Endothelial cell of umbilical vein (primary cell): ENCODE measurements around the gene CCBE1. TPM values are rescaled to one million over a fixed set of nuclear protein-coding genes. Genes with fewer than 3 reads are reported as not detected.

ENCODE experiments used
- BruUV-seq: library from RNA; stranded (reverse); fragments of 400-500 nt; replicated peaks from 2 replicates; lab custom pipeline; 2021; lab: Mats Ljungman, UMichigan
- CTCF ChIA-PET: fragments of 300-600, 350-600 bp; sonication (Branson Sonifier 250); formaldehyde crosslinking; loops from one replicate; lab custom pipeline; 2021; ENCODE audit warnings: antibody characterized with exemption, inconsistent platforms; lab: Charles Lee
- POLR2A ChIA-PET: fragments of 300-600, 350-600 bp; sonication (Branson Sonifier 250); formaldehyde crosslinking; loops from one replicate; lab custom pipeline; 2021; ENCODE audit warnings: antibody characterized with exemption, inconsistent platforms; lab: Charles Lee
- DNase-seq: peaks from one replicate; pipeline ENCODE4 v3.0.0-alpha.2; 2011; ENCODE audit warnings: low read depth, low spot score
- FAIRE-seq: peaks from 2 replicates; lab custom pipeline; 2011; peaks lifted over from hg19 to GRCh38; lab: Jason Lieb, UNC
- H2AFZ ChIP-seq: 2 replicates; pipeline ENCODE4 v1.6.0; 2012; ENCODE audit warnings: low read depth, low read length, control low read depth, inconsistent platforms
- H3K27ac ChIP-seq: 2 replicates; pipeline ENCODE4 v1.5.1; 2011; ENCODE audit warnings: low read depth, mild to moderate bottlenecking, control low read depth, low read length, moderate library complexity; ENCODE audit not compliant: insufficient read depth
- H3K27me3 ChIP-seq, 2 experiments: 2 replicates each; pipeline versions ENCODE4 v1.6.0 to v1.6.1; 2011; ENCODE audit warnings: low read length in 2 of 2, mixed read lengths in 1 of 2; ENCODE audit not compliant: control insufficient read depth in 2 of 2, insufficient read depth in 2 of 2
- H3K36me3 ChIP-seq, 2 experiments: 2 replicates in 1 of 2; 3 replicates in 1 of 2; pipeline ENCODE4 v1.5.1; 2011; ENCODE audit warnings: low read length in 2 of 2, mild to moderate bottlenecking in 1 of 2, moderate library complexity in 1 of 2; ENCODE audit not compliant: control insufficient read depth in 2 of 2, insufficient read depth in 2 of 2; ENCODE audit errors: extremely low read depth in 1 of 2
- H3K4me1 ChIP-seq: 3 replicates; pipeline ENCODE4 v1.5.1; 2011; ENCODE audit warnings: mild to moderate bottlenecking, low read length; ENCODE audit not compliant: control insufficient read depth, insufficient read depth; ENCODE audit errors: extremely low read depth
- H3K4me2 ChIP-seq: 2 replicates; pipeline ENCODE4 v1.6.1; 2011; ENCODE audit warnings: low read length, control low read depth, mixed read lengths; ENCODE audit not compliant: insufficient read depth
- H3K4me3 ChIP-seq, 3 experiments: fragments of 200-600 bp in 1 of 3; sonication (generic), shearing (Covaris generic) in 1 of 3; replicated peaks in 1 of 3; 2 replicates each; pipeline ENCODE4 v1.5.1; 2011 to 2016; ENCODE audit warnings: control low read depth in 3 of 3, low read length in 3 of 3, mild to moderate bottlenecking in 2 of 3, inconsistent platforms in 1 of 3, low read depth in 1 of 3, moderate library complexity in 1 of 3; ENCODE audit not compliant: insufficient read depth in 1 of 3
- H3K79me2 ChIP-seq: 2 replicates; pipeline ENCODE4 v1.6.0; 2012; ENCODE audit warnings: low read length, inconsistent platforms; ENCODE audit not compliant: control insufficient read depth, insufficient read depth
- H3K9ac ChIP-seq: replicated peaks from 2 replicates; pipeline ENCODE3; 2011; ENCODE audit warnings: low read length, control low read depth; ENCODE audit not compliant: insufficient read depth; ENCODE audit errors: extremely low read depth
- H3K9me1 ChIP-seq: replicated peaks from 3 replicates; pipeline ENCODE4 v1.6.0; 2011; ENCODE audit warnings: mild to moderate bottlenecking, low read length; ENCODE audit not compliant: control insufficient read depth, insufficient read depth; ENCODE audit errors: extremely low read depth
- H3K9me3 ChIP-seq: replicated peaks from 2 replicates; pipeline ENCODE4 v1.5.1; 2012; ENCODE audit warnings: low read length, inconsistent platforms; ENCODE audit not compliant: control insufficient read depth, insufficient read depth
- H4K20me1 ChIP-seq: replicated peaks from 2 replicates; pipeline ENCODE3; 2011; ENCODE audit warnings: mild to moderate bottlenecking, low read length; ENCODE audit not compliant: control insufficient read depth, insufficient read depth; ENCODE audit errors: extremely low read depth
- CTCF ChIP-seq, 2 donors: IDR thresholded peaks; 1 replicate in 1 of 2; 2 replicates in 1 of 2; pipeline ENCODE4 v1.5.1; 2011; ENCODE audit warnings: low read length in 2 of 2, mild to moderate bottlenecking in 2 of 2, moderate library complexity in 2 of 2, control low read depth in 1 of 2, inconsistent platforms in 1 of 2, low read depth in 1 of 2; ENCODE audit not compliant: insufficient read depth in 1 of 2; ENCODE audit errors: extremely low read depth in 1 of 2
- EZH2 ChIP-seq: IDR thresholded peaks from 2 replicates; pipeline ENCODE4 v1.6.1; 2012; ENCODE audit warnings: borderline replicate concordance, low read depth, mild to moderate bottlenecking, moderate library complexity, low read length, inconsistent platforms; ENCODE audit not compliant: severe bottlenecking
- FOS ChIP-seq: IDR thresholded peaks from 2 replicates; pipeline ENCODE4 v1.6.1; 2011; ENCODE audit warnings: mild to moderate bottlenecking, low read length, moderate library complexity, borderline replicate concordance; ENCODE audit not compliant: insufficient read depth
- GATA2 ChIP-seq: IDR thresholded peaks from 2 replicates; pipeline ENCODE4 v1.7.0; 2011; ENCODE audit warnings: low read depth, mild to moderate bottlenecking, moderate library complexity, mixed read lengths, low read length; ENCODE audit not compliant: insufficient read length, insufficient read depth
- JUN ChIP-seq: IDR thresholded peaks from 2 replicates; pipeline ENCODE4 v1.6.1; 2011; ENCODE audit warnings: borderline replicate concordance, low read depth; ENCODE audit not compliant: insufficient read length, insufficient read depth
- MAX ChIP-seq: IDR thresholded peaks from 2 replicates; pipeline ENCODE4 v1.6.1; 2011; ENCODE audit not compliant: insufficient read depth, insufficient read length
- MYC ChIP-seq: IDR thresholded peaks from one replicate; pipeline ENCODE4 v1.6.1; 2011; ENCODE audit warnings: mild to moderate bottlenecking, low read depth, low read length
- POLR2A ChIP-seq: IDR thresholded peaks from 2 replicates; pipeline ENCODE4 v1.6.1; 2012; ENCODE audit warnings: low read depth, mild to moderate bottlenecking, control low read depth, low read length
- POLR2AphosphoS5 ChIP-seq: IDR thresholded peaks from 2 replicates; pipeline ENCODE4 v1.6.1; 2012; ENCODE audit warnings: low read depth, mild to moderate bottlenecking, control low read depth, low read length, moderate library complexity; ENCODE audit not compliant: insufficient read depth
- dilution Hi-C: fragments of 300-500 bp; cut with MboI; formaldehyde crosslinking; loops from one replicate; pipeline ENCODE4 v1.15.0; 2019; ENCODE audit warnings: low sequenced_read_pairs; ENCODE audit not compliant: extremely low pct_ligation_motif_present
- intact Hi-C: fragments of 100-400 bp; cut with micrococcal nuclease; formaldehyde crosslinking; loops from one replicate; pipeline ENCODE4 v1.10.0; 2022
- polyA plus RNA-seq, 4 experiments: library from polyadenylated mRNA; depleted of rRNA in 3 of 4; stranded (reverse) in 3 of 4; unstranded in 1 of 4; fragments of >200 nt; gene quantifications; 2 replicates each; pipeline versions ENCODE4 v1.2.1 to v1.2.3, GENCODE V29; 2011 to 2012; ENCODE audit warnings: missing spikeins in 1 of 4
- total RNA-seq: library from RNA; stranded (reverse); gene quantifications from 2 replicates; pipeline ENCODE4 v1.2.3, GENCODE V29; 2021

CCBE1 gene
- total and polyA plus RNA-seq, 2 donors (not counting 3 experiments of a cell fraction or from before 2014, with no cell fraction given) = 0.04 TPM; not detected in 1

GRCh38 chr18:59485382-59485781 is 211.8 kb downstream of the CCBE1 start:
- dilution Hi-C loops = no loop called here
- no peaks in the 10 kb centered on the region for H4K20me1 ChIP-seq
- no peak overlapping the region for H3K4me2 ChIP-seq
- intact Hi-C loops = no loop called here
- TF ChIP-seq FOS = no peak
- no peak for TF ChIP-seq POLR2AphosphoS5
- TF ChIP-seq POLR2A = no peak
- TF ChIP-seq MAX = no peak
- no peak for TF ChIP-seq EZH2
- no peak for TF ChIP-seq JUN
- no peaks in the 10 kb centered on the region for H3K79me2 ChIP-seq
- H3K9me3 ChIP-seq = no peaks in the 10 kb centered on the region
- H3K4me3 ChIP-seq = no peak overlapping the region
- BruUV-seq = no TSS peak
- ChIA-PET POLR2A (no interaction called here), CTCF (interaction anchor here (0.8 to 2.0 kb wide), 4 partner anchors 26 to 339 kb away, joined by 3 to 4 read pairs (median 3); no protein-coding TSS in a partner anchor)
- no peaks in the 10 kb centered on the region for H3K27me3 ChIP-seq
- no peak overlapping the region for H2AFZ ChIP-seq
- no peak overlapping the region for H3K9ac ChIP-seq
- FAIRE-seq (no peak), DNase-seq (no peak)
- no peaks in the 10 kb centered on the region for H3K36me3 ChIP-seq
- no peaks in the 10 kb centered on the region for H3K9me1 ChIP-seq
- H3K4me1 ChIP-seq = no peaks in the 10 kb centered on the region
- H3K27ac ChIP-seq = no peak overlapping the region

- CTCF ChIA-PET = interaction anchor here (1.0 to 2.0 kb wide), 3 partner anchors 25 to 339 kb away, joined by 3 to 4 read pairs (median 3); no protein-coding TSS in a partner anchor
- TF ChIP-seq CTCF (IDR thresholded peaks at IDR 0.05; ENCODE audit: extremely low read depth in 1 of 2, insufficient read depth in 1 of 2, low read depth in 1 of 2, low read length in 2 of 2) = no peak
- no peak for TF ChIP-seq POLR2AphosphoS5
- no peak for TF ChIP-seq EZH2
- TF ChIP-seq POLR2A = no peak
- no peak for TF ChIP-seq MYC
- TF ChIP-seq FOS = no peak
- no peak for TF ChIP-seq JUN
- TF ChIP-seq GATA2 = no peak
- no peak for TF ChIP-seq MAX
- H4K20me1 ChIP-seq = no peaks in the 10 kb centered on the region
- H2AFZ ChIP-seq = no peak overlapping the region
- POLR2A ChIA-PET = no interaction called here
- no peaks in the 10 kb centered on the region for H3K9me3 ChIP-seq
- FAIRE-seq = no peak
- dilution Hi-C loops = no loop called here
- no peak overlapping the region for H3K27ac ChIP-seq
- intact Hi-C loops = no loop called here
- H3K4me3 ChIP-seq = no peak overlapping the region
- no peak overlapping the region for H3K9ac ChIP-seq
- H3K27me3 ChIP-seq = no peaks in the 10 kb centered on the region
- no peaks in the 10 kb centered on the region for H3K9me1 ChIP-seq
- H3K79me2 ChIP-seq = no peaks in the 10 kb centered on the region
- H3K4me1 ChIP-seq = no peaks in the 10 kb centered on the region
- H3K36me3 ChIP-seq = no peaks in the 10 kb centered on the region
- H3K4me2 ChIP-seq = no peak overlapping the region
- DNase-seq = no peak
- no TSS peak for BruUV-seq
Observed at GRCh38 chr18:59484561-59485328, 212.5 kb downstream of the CCBE1 start.
